CD14-positive monocyte (primary cell): ENCODE measurements around the gene BICRAL. TPM values are rescaled to one million over a fixed set of nuclear protein-coding genes. Genes with fewer than 3 reads are reported as not detected.

Source experiments
- DNase-seq, 3 donors: peaks; one replicate each; pipeline ENCODE4 v3.0.0-alpha.2; 2011 to 2022
- H2AFZ ChIP-seq: 2 replicates; pipeline ENCODE4 v1.6.0; 2012; ENCODE audit warnings: mild to moderate bottlenecking, low read depth, low read length, inconsistent platforms; ENCODE audit not compliant: insufficient read depth, poor library complexity, severe bottlenecking
- H3K27ac ChIP-seq, 2 donors: 1 replicate in 1 of 2; 2 replicates in 1 of 2; pipeline ENCODE4 v1.5.1; 2012 to 2013; ENCODE audit warnings: low read length in 2 of 2, control low read depth in 1 of 2, inconsistent platforms in 1 of 2, low read depth in 1 of 2, mild to moderate bottlenecking in 1 of 2
- H3K27me3 ChIP-seq, 2 donors: one replicate each; pipeline versions ENCODE4 v1.6.0 to v1.6.1; 2011 to 2013; ENCODE audit warnings: low read length in 2 of 2; ENCODE audit not compliant: control insufficient read depth in 2 of 2, insufficient read depth in 2 of 2
- H3K36me3 ChIP-seq, 2 donors: replicated peaks in 1 of 2; 1 replicate in 1 of 2; 2 replicates in 1 of 2; pipeline versions ENCODE4 v1.5.1 to v1.6.1; 2012 to 2013; ENCODE audit warnings: low read length in 2 of 2, control low read depth in 1 of 2, inconsistent platforms in 1 of 2, mild to moderate bottlenecking in 1 of 2; ENCODE audit not compliant: insufficient read depth in 2 of 2, control insufficient read depth in 1 of 2
- H3K4me1 ChIP-seq, 2 donors: 1 replicate in 1 of 2; 2 replicates in 1 of 2; pipeline versions ENCODE4 v1.5.1 to v1.6.1; 2012 to 2013; ENCODE audit warnings: low read length in 2 of 2, control low read depth in 1 of 2, inconsistent platforms in 1 of 2, mild to moderate bottlenecking in 1 of 2, moderate library complexity in 1 of 2; ENCODE audit not compliant: insufficient read depth in 2 of 2, control insufficient read depth in 1 of 2
- H3K4me2 ChIP-seq: replicated peaks from 2 replicates; pipeline ENCODE3; 2012; ENCODE audit warnings: low read length, moderate library complexity, mild to moderate bottlenecking; ENCODE audit not compliant: poor library complexity, severe bottlenecking; ENCODE audit errors: extremely low read depth
- H3K4me3 ChIP-seq, 3 experiments: fragments of 200-600 bp in 1 of 3; sonication (generic) in 1 of 3; replicated peaks in 1 of 3; 1 replicate in 2 of 3; 2 replicates in 1 of 3; pipeline ENCODE4 v1.5.1; 2011 to 2013; ENCODE audit warnings: low read length in 3 of 3, mild to moderate bottlenecking in 3 of 3, control low read depth in 2 of 3, low read depth in 2 of 3, inconsistent platforms in 1 of 3, moderate library complexity in 1 of 3
- H3K79me2 ChIP-seq: 2 replicates; pipeline ENCODE4 v1.6.0; 2012; ENCODE audit warnings: mild to moderate bottlenecking, control low read depth, inconsistent platforms, low read length, moderate library complexity; ENCODE audit not compliant: insufficient read depth
- H3K9ac ChIP-seq: 2 replicates; pipeline ENCODE4 v1.6.0; 2017; ENCODE audit warnings: low read length, mild to moderate bottlenecking; ENCODE audit not compliant: insufficient read depth, poor library complexity, severe bottlenecking
- H3K9me3 ChIP-seq, 2 donors: replicated peaks in 1 of 2; 1 replicate in 1 of 2; 2 replicates in 1 of 2; pipeline versions ENCODE4 v1.5.1 to v1.6.1; 2012 to 2013; ENCODE audit warnings: low read length in 2 of 2, control low read depth in 1 of 2; ENCODE audit not compliant: control insufficient read depth in 1 of 2, insufficient read depth in 1 of 2
- H4K20me1 ChIP-seq: 2 replicates; pipeline ENCODE4 v1.6.0; 2012; ENCODE audit warnings: mild to moderate bottlenecking, low read length, control low read depth, moderate library complexity; ENCODE audit not compliant: insufficient read depth
- H3K27ac Mint-ChIP-seq, 7 donors: one replicate each; pipeline ENCODE4 v1.8.0; 2020; ENCODE audit warnings: mild to moderate bottlenecking in 7 of 7, mixed read lengths in 7 of 7, moderate library complexity in 6 of 7, inconsistent platforms in 2 of 7
- H3K27me3 Mint-ChIP-seq, 3 donors: one replicate each; pipeline ENCODE4 v1.8.0; 2021 to 2022; ENCODE audit warnings: low read depth in 3 of 3, mild to moderate bottlenecking in 3 of 3, mixed read lengths in 3 of 3, moderate library complexity in 3 of 3, inconsistent platforms in 1 of 3
- H3K36me3 Mint-ChIP-seq, 2 donors: one replicate each; pipeline ENCODE4 v1.8.0; 2020; ENCODE audit warnings: mixed read lengths in 2 of 2, inconsistent platforms in 1 of 2, mild to moderate bottlenecking in 1 of 2
- H3K4me1 Mint-ChIP-seq: one replicate; pipeline ENCODE4 v1.8.0; 2020; ENCODE audit warnings: mild to moderate bottlenecking, mixed read lengths
- H3K4me3 Mint-ChIP-seq, 2 donors: one replicate each; pipeline ENCODE4 v1.8.0; 2020; ENCODE audit warnings: mild to moderate bottlenecking in 2 of 2, mixed read lengths in 2 of 2, moderate library complexity in 1 of 2
- H3K9me3 Mint-ChIP-seq, 7 donors: one replicate each; pipeline ENCODE4 v1.8.0; 2020 to 2022; ENCODE audit warnings: mixed read lengths in 7 of 7, mild to moderate bottlenecking in 6 of 7, moderate library complexity in 6 of 7, inconsistent platforms in 2 of 7
- CTCF ChIP-seq: fragments of 200-600 bp; IDR thresholded peaks from one replicate; pipeline ENCODE4 v1.8.0; 2022; ENCODE audit warnings: antibody characterized with exemption, mild to moderate bottlenecking
- WGBS: methylation state at CpG from one replicate; pipeline ENCODE4 v1.1.5; 2013; ENCODE audit warnings: missing lambda C conversion rate; ENCODE audit not compliant: insufficient coverage; 5-methylcytosine and 5-hydroxymethylcytosine counted together
- intact Hi-C, 2 donors: fragments of 100-400 bp; cut with micrococcal nuclease; formaldehyde crosslinking; loops; one replicate each; pipeline versions ENCODE4 v1.15.0 to v1.15.1; 2023
- polyA plus RNA-seq, 3 donors: library from polyadenylated mRNA; depleted of rRNA in 1 of 3; unstranded in 2 of 3; stranded (reverse) in 1 of 3; fragments of 300-500 nt in 2 of 3; fragments of >200 nt in 1 of 3; fragmentation: Illumina TruSeq in 2 of 3; gene quantifications; 1 replicate in 2 of 3; 2 replicates in 1 of 3; pipeline ENCODE4 v1.2.3, GENCODE V29; 2012 to 2021

BICRAL gene
- polyA plus RNA-seq, 3 donors = 1.6 to 14.6 (median 2.2) TPM

DNA sequence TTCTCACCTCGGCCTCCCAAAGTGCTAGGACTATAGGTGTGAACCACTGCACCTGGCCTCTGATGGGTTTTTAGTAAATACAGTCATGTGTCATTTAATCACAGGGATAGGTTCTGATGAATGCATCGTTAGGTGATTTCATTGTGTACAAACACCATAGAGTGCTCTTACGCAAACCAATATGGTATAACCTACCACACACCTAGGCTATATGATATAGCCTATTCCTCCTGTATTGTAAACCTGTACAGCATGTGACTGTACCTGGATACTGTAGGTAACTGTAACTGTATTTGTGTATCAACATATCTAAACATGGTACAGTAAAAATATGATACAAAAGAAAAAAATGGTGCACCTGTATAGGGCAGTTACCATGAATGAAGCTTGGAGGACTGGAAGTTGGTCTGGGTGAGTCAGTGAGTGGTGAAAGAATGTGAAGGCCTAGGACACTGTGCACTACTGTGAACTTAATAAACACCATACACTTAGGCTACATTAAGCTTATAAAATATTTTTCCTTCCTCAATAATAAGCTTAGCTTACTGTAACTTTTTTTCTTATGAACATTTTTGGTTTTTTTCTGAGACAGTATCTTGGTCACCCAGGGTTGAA, 10.0 kb downstream of the BICRAL start:
- WGBS = 100% methylated on average over 1 of the region's 3 CpGs
- Mint-ChIP-seq H3K4me1 (peaks cover 24% of the 10 kb centered on the region), H3K36me3 (peaks cover 9 to 13% of the 10 kb centered on the region in 2 donors), H3K27me3 (no peaks in the 10 kb centered on the region), H3K9me3 (no peaks in the 10 kb centered on the region), H3K4me3 (no peak overlapping the region), H3K27ac (peak overlapping the region in 1 of 7 donors; percentile 66)
- peaks cover 8 to 20% of the 10 kb centered on the region in 2 donors for H3K4me1 ChIP-seq
- H3K79me2 ChIP-seq = peaks cover 62% of the 10 kb centered on the region
- H3K27me3 ChIP-seq = no peaks in the 10 kb centered on the region
- peaks cover 9 to 17% of the 10 kb centered on the region in 2 donors for H3K36me3 ChIP-seq
- intact Hi-C loops = no loop called here
- H4K20me1 ChIP-seq = peaks cover 86% of the 10 kb centered on the region
- no peak overlapping the region for H3K4me2 ChIP-seq
- H3K4me3 ChIP-seq = no peak overlapping the region
- no peak overlapping the region for H2AFZ ChIP-seq
- TF ChIP-seq CTCF = no peak
- no peak for DNase-seq
- no peaks in the 10 kb centered on the region for H3K9me3 ChIP-seq
- no peak overlapping the region for H3K27ac ChIP-seq
- H3K9ac ChIP-seq = no peak overlapping the region

- H3K36me3 Mint-ChIP-seq = peaks cover 2 to 9% of the 10 kb centered on the region in 2 donors
- H4K20me1 ChIP-seq = peaks cover 70% of the 10 kb centered on the region
- peaks cover 5% of the 10 kb centered on the region for H3K4me1 Mint-ChIP-seq
- no peak overlapping the region for H3K4me3 ChIP-seq
- H3K9me3 Mint-ChIP-seq = no peaks in the 10 kb centered on the region
- intact Hi-C loops = no loop called here
- H3K9me3 ChIP-seq = no peaks in the 10 kb centered on the region
- no peak overlapping the region for H2AFZ ChIP-seq
- peaks cover 0 to 3% of the 10 kb centered on the region in 2 donors for H3K36me3 ChIP-seq
- no peak for TF ChIP-seq CTCF
- H3K4me3 Mint-ChIP-seq = no peak overlapping the region
- H3K4me1 ChIP-seq = no peaks in the 10 kb centered on the region
- H3K9ac ChIP-seq = no peak overlapping the region
- WGBS = no CpG with 5 or more reads among the region's 1 CpG
- H3K79me2 ChIP-seq = peaks cover 31% of the 10 kb centered on the region
- no peak overlapping the region for H3K4me2 ChIP-seq
- no peaks in the 10 kb centered on the region for H3K27me3 Mint-ChIP-seq
- no peak overlapping the region for H3K27ac ChIP-seq
- no peaks in the 10 kb centered on the region for H3K27me3 ChIP-seq
- DNase-seq = no peak
- no peak overlapping the region for H3K27ac Mint-ChIP-seq
Measured at GRCh38 chr6:42795651-42796050, 13.8 kb downstream of the BICRAL start.
